SHP77 (cell line): Measurements from ENCODE around the gene ZDHHC11B.
"Not testable (repeated sequence)": the region's sequence is repeated elsewhere in the genome, so short reads cannot be mapped to it uniquely, and the experiment has no call there.

Experiments
- DNase-seq, 2 experiments: peaks; one replicate each; lab custom pipeline; 2025; lab: John Stamatoyannopoulos, UW

The ZDHHC11B gene

GRCh38 chr5:783881-784427 is 575 bp downstream of the ZDHHC11B start:
- peak; percentile 19 to 35 for DNase-seq

DNA sequence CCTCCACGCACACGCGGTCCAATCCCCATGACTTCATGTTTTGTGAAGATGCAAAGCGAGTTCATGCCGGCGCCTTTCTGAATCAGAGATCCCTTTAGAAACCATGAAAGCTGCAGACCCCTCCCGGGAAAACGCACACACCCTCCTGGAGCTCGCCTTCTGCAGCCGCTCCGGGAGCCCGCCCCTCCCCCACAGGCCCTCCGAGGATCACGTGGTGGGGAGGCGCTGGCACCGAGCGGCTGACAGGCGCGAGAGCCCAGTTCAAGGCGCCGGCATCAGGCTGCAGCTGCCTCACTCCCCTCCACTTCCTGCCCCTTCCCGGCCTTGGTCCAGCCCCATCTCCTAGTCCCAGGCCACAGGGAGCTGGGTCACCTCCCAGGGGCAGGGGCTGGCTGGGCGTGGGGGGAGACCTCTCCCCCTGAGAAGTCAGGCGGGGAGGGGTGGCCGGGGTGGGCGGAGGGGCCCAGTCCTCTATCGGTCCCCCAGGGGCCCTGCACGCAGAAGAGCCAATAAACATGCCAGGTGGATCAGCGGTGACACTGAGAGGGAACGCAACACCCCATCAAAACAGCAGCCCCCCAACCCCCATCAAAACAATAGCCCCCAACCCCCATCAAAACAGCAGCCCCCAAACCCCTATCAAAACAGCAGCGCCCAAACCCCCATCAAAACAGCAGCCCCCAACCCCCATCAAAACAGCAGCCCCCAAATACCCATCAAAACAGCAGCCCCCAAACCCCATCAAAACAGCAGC is 1.3 kb downstream of the ZDHHC11B start:
- DNase-seq, result not testable (repeated sequence)

DNA sequence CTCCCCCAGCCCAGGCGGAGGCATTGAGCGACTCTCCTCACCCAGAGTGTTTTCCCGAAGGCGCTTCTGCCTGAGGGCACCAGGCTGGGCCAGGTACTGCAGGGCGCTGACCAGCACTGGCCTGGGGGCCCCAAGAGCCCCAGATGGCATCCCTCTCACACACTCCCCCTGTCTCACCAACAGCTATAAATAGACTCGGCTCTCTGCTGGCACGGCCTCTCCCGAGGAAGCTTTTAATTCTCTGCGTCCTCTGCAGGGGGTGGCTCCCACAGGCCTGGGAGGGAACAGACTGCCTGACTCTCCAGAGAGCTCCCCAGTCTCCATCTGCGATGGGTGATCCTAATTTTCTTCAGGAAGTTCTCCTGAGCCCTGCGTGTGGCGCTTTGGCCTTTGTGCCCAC is 2.2 kb downstream of the ZDHHC11B start:
- not testable (repeated sequence) for DNase-seq

DNA sequence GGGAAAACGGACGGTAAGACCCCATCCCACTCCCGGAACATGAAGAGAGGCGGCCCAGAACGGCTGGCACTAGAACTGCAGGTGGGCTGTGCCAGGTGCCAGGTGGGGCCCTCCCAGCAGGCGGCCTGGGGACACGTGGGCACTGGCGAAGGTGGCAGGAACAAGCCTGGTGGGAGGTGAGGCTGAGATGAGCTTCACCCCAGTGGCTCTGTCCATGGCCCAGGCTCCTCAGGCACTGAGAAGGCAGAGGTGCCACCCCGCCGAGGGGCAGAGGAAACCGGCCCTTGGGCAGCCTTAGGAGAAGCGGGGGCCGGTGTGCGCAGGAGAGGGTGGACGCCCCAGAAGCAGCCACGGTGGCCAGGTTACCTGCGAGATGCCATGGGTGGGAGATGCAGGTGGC is 4.0 kb downstream of the ZDHHC11B start:
- not testable (repeated sequence) for DNase-seq

- DNase-seq, result not testable (repeated sequence)
Observed at GRCh38 chr5:778967-779366, 5.6 kb downstream of the ZDHHC11B start.

DNA sequence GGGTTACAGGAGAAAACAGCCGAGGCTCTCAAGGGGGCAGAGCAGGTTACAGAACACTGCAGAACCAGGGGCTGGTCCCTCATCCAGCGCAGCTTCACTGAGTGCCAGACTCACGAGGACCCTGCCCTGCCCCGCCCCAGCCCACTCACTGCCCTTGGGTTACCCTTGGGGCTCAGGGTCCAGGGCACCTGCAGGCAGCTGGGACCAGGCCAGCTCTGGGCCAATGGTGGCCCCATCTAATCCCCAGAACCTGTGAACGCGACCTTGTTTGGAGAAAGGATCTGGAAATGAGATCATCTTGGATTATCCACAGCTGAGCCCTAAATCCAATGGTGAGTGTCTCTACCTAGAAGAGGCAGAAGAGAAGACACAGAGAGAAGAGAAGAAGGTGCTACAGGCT is 6.1 kb downstream of the ZDHHC11B start:
- DNase-seq, result not testable (repeated sequence)

GRCh38 chr5:777756-778161 is 6.8 kb downstream of the ZDHHC11B start:
- no peak for DNase-seq

GRCh38 chr5:776862-777711 is 7.4 kb downstream of the ZDHHC11B start:
- DNase-seq, result no peak

DNA sequence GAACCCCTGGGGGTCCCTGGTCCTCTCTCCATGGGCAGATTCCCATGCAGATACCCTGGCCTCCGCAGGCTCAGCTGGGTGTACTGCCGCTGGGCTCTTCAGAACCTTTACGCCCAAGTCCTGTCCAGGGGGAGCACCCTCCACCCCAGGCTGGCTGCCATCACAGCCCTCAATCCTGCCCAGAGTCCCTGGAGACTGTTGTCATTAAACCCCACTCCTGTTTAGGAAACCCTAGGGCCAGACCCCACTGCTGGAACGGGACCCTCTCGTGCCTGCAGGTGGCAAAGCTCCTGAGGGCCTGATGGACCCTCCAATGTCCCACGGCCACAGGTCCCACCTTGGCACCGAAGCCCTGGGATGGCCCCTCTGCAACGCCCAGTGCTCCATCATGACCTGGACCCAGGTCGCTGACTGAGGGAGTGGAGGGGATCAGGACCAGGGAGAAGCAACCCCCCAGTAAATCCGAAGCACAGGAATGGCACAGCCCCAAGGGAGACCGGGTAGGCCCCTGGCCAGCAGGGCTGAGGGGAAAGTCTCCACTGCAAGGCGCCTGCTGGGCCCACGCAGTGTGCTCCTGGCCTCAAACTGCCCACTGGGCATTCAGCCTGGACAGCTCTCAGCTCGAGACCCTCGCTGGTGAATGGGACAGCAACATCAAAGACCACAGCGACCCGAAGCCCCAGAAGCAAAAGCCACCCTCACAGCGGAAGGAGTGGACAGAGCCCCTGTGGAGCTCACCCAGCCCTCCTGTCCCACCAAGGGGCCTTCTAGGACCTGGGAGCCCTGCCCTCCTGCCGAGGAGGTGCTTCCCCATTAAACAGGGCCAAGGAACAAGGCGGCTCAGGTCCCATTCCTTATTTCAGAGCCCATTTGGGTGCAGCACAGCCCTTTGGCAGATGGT is 8.3 kb downstream of the ZDHHC11B start:
- no peak for DNase-seq

DNA sequence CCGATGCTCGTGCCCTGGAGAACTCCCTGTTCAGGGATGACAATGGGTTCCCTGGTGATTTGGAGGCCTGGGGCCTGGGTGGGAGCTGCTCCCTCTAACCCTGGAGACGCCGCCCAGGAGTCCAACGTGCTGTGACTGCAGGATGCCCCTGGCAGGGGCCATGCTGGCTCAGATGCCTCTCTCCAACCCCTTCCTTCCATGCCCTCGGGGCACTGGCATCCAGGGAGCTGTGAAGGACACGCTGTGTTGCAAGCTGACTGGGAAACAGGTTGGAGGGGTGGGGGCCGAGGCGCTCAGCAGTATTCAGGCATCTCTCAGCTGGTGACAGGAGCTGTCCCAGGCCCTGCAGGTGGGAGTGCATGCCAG is 9.0 kb downstream of the ZDHHC11B start:
- DNase-seq, result not testable (repeated sequence)

- DNase-seq, result not testable (repeated sequence)
Observed at GRCh38 chr5:774854-775505, 9.5 kb downstream of the ZDHHC11B start.

DNA sequence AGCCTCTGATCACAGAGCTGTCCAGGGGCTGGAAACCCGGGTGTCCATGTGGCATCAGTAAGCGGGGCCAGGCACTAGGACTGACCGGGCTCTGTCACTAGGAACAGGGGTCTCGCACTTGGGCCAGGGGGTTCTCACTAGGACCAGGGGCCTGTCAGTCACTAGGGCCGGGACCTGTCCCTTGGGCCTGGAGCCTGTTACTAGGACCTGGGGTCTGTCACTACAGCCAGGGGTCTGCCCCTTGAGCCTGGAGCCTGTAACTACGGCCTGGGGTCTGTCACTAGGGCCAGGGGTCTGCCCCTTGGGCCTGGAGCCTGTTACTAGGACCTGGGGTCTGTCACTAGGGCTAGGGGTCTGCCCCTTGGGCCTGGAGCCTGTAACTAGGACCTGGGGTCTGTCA is 10.2 kb downstream of the ZDHHC11B start:
- DNase-seq, result not testable (repeated sequence)

- DNase-seq, result no peak
Observed at GRCh38 chr5:773517-774264, 10.8 kb downstream of the ZDHHC11B start.

- DNase-seq, result not testable (repeated sequence)
Observed at GRCh38 chr5:772931-773330, 11.6 kb downstream of the ZDHHC11B start.

DNA sequence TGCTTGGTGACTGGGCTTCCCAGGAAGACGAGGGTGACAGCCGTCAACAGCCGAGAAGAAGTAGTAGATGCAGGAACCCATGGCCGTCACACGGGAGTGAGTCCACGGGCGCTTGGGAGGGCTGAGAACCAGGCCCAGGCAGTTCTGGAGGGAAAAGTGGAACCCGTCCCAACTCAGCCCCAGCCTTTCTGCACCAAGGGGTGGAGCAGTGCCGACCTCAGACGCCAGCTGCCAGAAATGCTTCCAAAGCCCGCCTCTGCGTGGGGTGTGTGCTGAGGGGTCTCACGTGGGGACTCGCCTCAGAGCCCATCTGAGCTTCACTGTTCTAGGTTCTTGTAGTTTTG is 12.0 kb downstream of the ZDHHC11B start:
- DNase-seq, result not testable (repeated sequence)

- DNase-seq, result not testable (repeated sequence)
Observed at GRCh38 chr5:771841-772546, 12.5 kb downstream of the ZDHHC11B start.

GRCh38 chr5:771087-771781 is 13.3 kb downstream of the ZDHHC11B start:
- DNase-seq, result not testable (repeated sequence)

- not testable (repeated sequence) for DNase-seq
Observed at GRCh38 chr5:770585-770984, 13.9 kb downstream of the ZDHHC11B start.

GRCh38 chr5:769485-770145 is 14.9 kb downstream of the ZDHHC11B start:
- not testable (repeated sequence) for DNase-seq
